A549 (cell line): ENCODE data around the gene QDPR. TPM values are rescaled to one million over a fixed set of nuclear protein-coding genes. Genes with fewer than 3 reads are reported as not detected.

ENCODE experiments used
- ATAC-seq, 2 experiments: fragments of 200-7000 bp in 1 of 2; fragments of >200 bp in 1 of 2; cut with Nextera tagmentation in 1 of 2; cut with Tn5 transposase in 1 of 2; 3 replicates each; pipeline versions ENCODE4 v1.8.0 to v1.9.1; 2018 to 2020; ENCODE audit warnings: mild to moderate bottlenecking in 1 of 2, moderate library complexity in 1 of 2
- CTCF ChIA-PET: fragments of 300-600 bp; sonication (Branson Sonifier 250); formaldehyde crosslinking; extraction: SDS; loops from one replicate; lab custom pipeline; 2021; ENCODE audit warnings: antibody characterized with exemption, inconsistent platforms; lab: Yijun Ruan, JAX
- POLR2A ChIA-PET: fragments of 350-600 bp; formaldehyde crosslinking; extraction: SDS; loops from one replicate; lab custom pipeline; 2021; ENCODE audit warnings: antibody characterized with exemption, inconsistent platforms; lab: Yijun Ruan, JAX
- DNase-seq, 2 experiments: peaks; one replicate each; pipeline versions ENCODE4 v3.0.0 to v3.0.0-alpha.2; 2011 to 2016; ENCODE audit warnings: low read depth in 1 of 2, low spot score in 1 of 2
- FAIRE-seq: peaks from 2 replicates; lab custom pipeline; 2011; peaks lifted over from hg19 to GRCh38; lab: Jason Lieb, UNC
- H3K27ac ChIP-seq, 2 experiments: fragments of >200 bp; sonication (Bioruptor Twin); formaldehyde crosslinking; 3 replicates each; pipeline ENCODE4 v1.5.1; 2016 to 2017
- H3K4me1 ChIP-seq: fragments of >200 bp; sonication (Bioruptor Twin); formaldehyde crosslinking; 3 replicates; pipeline ENCODE4 v1.6.1; 2016
- H3K4me2 ChIP-seq: fragments of >200 bp; sonication (Bioruptor Twin); formaldehyde crosslinking; 3 replicates; pipeline ENCODE4 v1.6.1; 2016
- H3K4me3 ChIP-seq: fragments of >200 bp; sonication (Bioruptor Twin); formaldehyde crosslinking; 3 replicates; pipeline ENCODE4 v1.5.1; 2016
- H3K9me3 ChIP-seq: fragments of >200 bp; sonication (Bioruptor Twin); formaldehyde crosslinking; 3 replicates; pipeline ENCODE4 v1.6.1; 2016
- BCL3 ChIP-seq: fragments of >200 bp; sonication (Bioruptor Twin); formaldehyde crosslinking; IDR thresholded peaks from 3 replicates; pipeline ENCODE4 v1.6.1; 2016
- CBX8 ChIP-seq: fragments of 200-600 bp; sonication (generic); IDR thresholded peaks from 2 replicates; pipeline ENCODE4 v1.6.1; 2016
- CEBPB ChIP-seq, 2 experiments: fragments of >200 bp in 1 of 2; sonication (Bioruptor Twin) in 1 of 2; formaldehyde crosslinking in 1 of 2; IDR thresholded peaks; 2 replicates each; pipeline ENCODE4 v1.6.1; 2012 to 2016
- CHD4 ChIP-seq: fragments of 200-600 bp; sonication (generic); IDR thresholded peaks from 2 replicates; pipeline ENCODE4 v1.6.1; 2016; ENCODE audit warnings: antibody characterized with exemption, mild to moderate bottlenecking, borderline replicate concordance
- E2F6 ChIP-seq: IDR thresholded peaks from 2 replicates; pipeline ENCODE4 v1.6.1; 2012; ENCODE audit warnings: low read depth, borderline replicate concordance
- EHF ChIP-seq: fragments of 250-450 bp; sonication (Bioruptor Pico); IDR thresholded peaks from 2 replicates; pipeline ENCODE4 v1.5.0; 2020; ENCODE audit warnings: mild to moderate bottlenecking
- GATA3 ChIP-seq: IDR thresholded peaks from 2 replicates; pipeline ENCODE4 v1.6.1; 2012; ENCODE audit warnings: borderline replicate concordance
- HOXB13 ChIP-seq: fragments of 250-450 bp; sonication (Bioruptor Pico); IDR thresholded peaks from 2 replicates; pipeline ENCODE4 v1.5.0; 2020; ENCODE audit warnings: low read depth, mild to moderate bottlenecking, moderate library complexity
- JUN ChIP-seq, 2 experiments: fragments of >200 bp; sonication (Bioruptor Twin); formaldehyde crosslinking; IDR thresholded peaks; 2 replicates in 1 of 2; 3 replicates in 1 of 2; pipeline ENCODE4 v1.6.1; 2016 to 2017
- JUNB ChIP-seq: fragments of >200 bp; sonication (Bioruptor Twin); formaldehyde crosslinking; IDR thresholded peaks from 2 replicates; pipeline ENCODE4 v1.6.1; 2016
- KDM1A ChIP-seq: fragments of 200-600 bp; sonication (generic); IDR thresholded peaks from 2 replicates; pipeline ENCODE4 v1.6.1; 2016; ENCODE audit warnings: low read depth, mild to moderate bottlenecking
- MAX ChIP-seq: IDR thresholded peaks from 2 replicates; pipeline ENCODE4 v1.6.1; 2012
- MYC ChIP-seq: IDR thresholded peaks from 2 replicates; pipeline ENCODE4 v1.6.1; 2012; ENCODE audit warnings: mild to moderate bottlenecking, inconsistent platforms, low read length, improper control_type of control experiment, borderline replicate concordance
- NR3C1 ChIP-seq: fragments of >200 bp; sonication (Bioruptor Twin); formaldehyde crosslinking; IDR thresholded peaks from 3 replicates; pipeline ENCODE4 v1.6.1; 2017
- PHF8 ChIP-seq: fragments of 200-600 bp; sonication (generic); IDR thresholded peaks from 2 replicates; pipeline ENCODE4 v1.6.1; 2016; ENCODE audit warnings: low read depth, mild to moderate bottlenecking, antibody characterized with exemption, moderate library complexity, borderline replicate concordance
- POLR2A ChIP-seq: IDR thresholded peaks from 2 replicates; pipeline ENCODE4 v1.6.1; 2012; ENCODE audit warnings: mild to moderate bottlenecking, low read length
- REST ChIP-seq: fragments of 200-600 bp; sonication (generic); IDR thresholded peaks from 2 replicates; pipeline ENCODE4 v1.6.1; 2016; ENCODE audit warnings: antibody characterized with exemption, mild to moderate bottlenecking, moderate library complexity
- SREBF2 ChIP-seq: fragments of 450-650 bp; IDR thresholded peaks from 2 replicates; pipeline ENCODE4 v1.6.1; 2014; ENCODE audit warnings: mild to moderate bottlenecking, moderate library complexity
- TP53 ChIP-seq: fragments of 250-450 bp; sonication (Bioruptor Pico); IDR thresholded peaks from 2 replicates; pipeline ENCODE4 v1.5.0; 2021; ENCODE audit warnings: mild to moderate bottlenecking, moderate library complexity
- USF2 ChIP-seq: fragments of 450-650 bp; IDR thresholded peaks from 2 replicates; pipeline ENCODE4 v1.6.1; 2014; ENCODE audit warnings: antibody characterized with exemption
- ZNF302 ChIP-seq: fragments of 250-450 bp; sonication (Bioruptor Pico); IDR thresholded peaks from 2 replicates; pipeline ENCODE4 v1.9.0; 2021; ENCODE audit warnings: inconsistent platforms, mild to moderate bottlenecking, moderate library complexity
- WGBS: methylation state at CpG from one replicate; pipeline ENCODE4 v1.1.6; 2017; ENCODE audit errors: missing lambda C conversion rate; 5-methylcytosine and 5-hydroxymethylcytosine counted together
- polyA plus RNA-seq, 4 experiments: library from polyadenylated mRNA; depleted of rRNA in 3 of 4; stranded (reverse); fragments of >200 nt; fragmentation: RNase III in 1 of 4; extraction: RNeasy Plus Mini Kit Qiagen cat#74134 plus additional on column Dnase treatment in 1 of 4; gene quantifications; 2 replicates in 3 of 4; 3 replicates in 1 of 4; pipeline ENCODE4 v1.2.3, GENCODE V29; 2011 to 2017

QDPR gene
- polyA plus RNA-seq, 2 of the 4 experiments (the other 2 are of a cell fraction): 40.4 to 75.1 TPM

GRCh38 chr4:17490575-17491059 lies 21.3 kb downstream of the QDPR start:
- POLR2A ChIA-PET: no interaction called here
- 91% methylated on average over 6 of the region's 6 CpGs for WGBS
- no peak for ATAC-seq

GRCh38 chr4:17489721-17490120 lies 22.2 kb downstream of the QDPR start:
- TF ChIP-seq MAX (no peak), PHF8 (no peak), HOXB13 (CRISPR knock-in tag) (no peak), CBX8 (no peak)
- Histone ChIP-seq H3K4me3 (no peak overlapping the region), H3K4me2 (no peak overlapping the region), H3K27ac (no peak overlapping the region), H3K4me1 (peaks cover 13% of the 10 kb centered on the region), H3K9me3 (no peaks in the 10 kb centered on the region)
- POLR2A ChIA-PET: no interaction called here
- CTCF ChIA-PET: no interaction called here
- WGBS: 86% methylated on average over 8 of the region's 8 CpGs
- no peak for FAIRE-seq
- no peak for DNase-seq
- no peak for ATAC-seq

More at GRCh38 chr4:17490575-17491059, 21.3 kb downstream of the QDPR start:
- CTCF ChIA-PET: no interaction called here
- no peak overlapping the region for H3K27ac ChIP-seq
- H3K4me3 ChIP-seq: no peak overlapping the region
- DNase-seq (no peak), FAIRE-seq (no peak)
- TF ChIP-seq CBX8 (no peak), BCL3 (no peak)
- H3K9me3 ChIP-seq: no peaks in the 10 kb centered on the region
- H3K4me2 ChIP-seq: no peak overlapping the region
- H3K4me1 ChIP-seq: peaks cover 15% of the 10 kb centered on the region

GRCh38 chr4:17489123-17489522 lies 22.8 kb downstream of the QDPR start:
- 91% methylated on average over 5 of the region's 5 CpGs for WGBS
- DNase-seq (no peak), FAIRE-seq (no peak), ATAC-seq (no peak)
- no peak overlapping the region for H3K27ac ChIP-seq
- no peak overlapping the region for H3K4me3 ChIP-seq
- peaks cover 7% of the 10 kb centered on the region for H3K4me1 ChIP-seq
- H3K4me2 ChIP-seq: no peak overlapping the region
- TF ChIP-seq NR3C1 (no peak), CHD4 (no peak), JUNB (no peak), JUN (IDR thresholded peaks at IDR 0.05) (no peak), USF2 (no peak), EHF (no peak), MYC (no peak), ZNF302 (CRISPR knock-in tag) (no peak), KDM1A (no peak), REST (no peak), TP53 (CRISPR knock-in tag) (no peak), POLR2A (no peak), HOXB13 (CRISPR knock-in tag) (no peak), SREBF2 (no peak), E2F6 (no peak), GATA3 (no peak), CEBPB (IDR thresholded peaks at IDR 0.05) (no peak)
- no peaks in the 10 kb centered on the region for H3K9me3 ChIP-seq
- POLR2A ChIA-PET: no interaction called here
- CTCF ChIA-PET: no interaction called here
